ENCODE results near the gene GALNT10.

Gene GALNT10

GRCh38 chr5:154422298-154422697 lies 231.8 kb downstream of the GALNT10 start:
- TF ChIP-seq CTCF (IDR thresholded peaks at IDR 0.05) = no peak
- TF ChIP-seq ZFX (IDR thresholded peaks at IDR 0.05; ENCODE audit: borderline replicate concordance) = no peak
- H3K27ac ChIP-seq = no peak overlapping the region

GRCh38 chr5:154428208-154428607 lies 237.7 kb downstream of the GALNT10 start:
- no peak overlapping the region for H3K27ac ChIP-seq

GRCh38 chr5:154429341-154429740 lies 238.8 kb downstream of the GALNT10 start:
- TF ChIP-seq ZFX (IDR thresholded peaks at IDR 0.05; ENCODE audit: borderline replicate concordance) (no peak), CTCF (IDR thresholded peaks at IDR 0.05) (no peak)
- H3K27ac ChIP-seq = no peak overlapping the region

More at GRCh38 chr5:154428208-154428607, 237.7 kb downstream of the GALNT10 start:
- TF ChIP-seq ZFX (IDR thresholded peaks at IDR 0.05; ENCODE audit: borderline replicate concordance) (no peak), CTCF (IDR thresholded peaks at IDR 0.05) (no peak)

GRCh38 chr5:154430466-154430865 lies 239.9 kb downstream of the GALNT10 start:
- H3K27ac ChIP-seq = no peak overlapping the region
- TF ChIP-seq ZFX (IDR thresholded peaks at IDR 0.05; ENCODE audit: borderline replicate concordance) (no peak), CTCF (IDR thresholded peaks at IDR 0.05) (no peak)

GRCh38 chr5:154430961-154431630 lies 240.6 kb downstream of the GALNT10 start:
- no peak overlapping the region for H3K27ac ChIP-seq
- no peak for TF ChIP-seq ZFX (IDR thresholded peaks at IDR 0.05; ENCODE audit: borderline replicate concordance)
- TF ChIP-seq CTCF (IDR thresholded peaks at IDR 0.05) = no peak

- no peak overlapping the region for H3K27ac ChIP-seq
- TF ChIP-seq ZFX (IDR thresholded peaks at IDR 0.05; ENCODE audit: borderline replicate concordance) = no peak
These were observed 244.7 kb downstream of the GALNT10 start for GRCh38 chr5:154435226-154435625.

GRCh38 chr5:154437281-154437965 lies 246.9 kb downstream of the GALNT10 start:
- no peak for TF ChIP-seq ZFX (IDR thresholded peaks at IDR 0.05; ENCODE audit: borderline replicate concordance)
- no peak for TF ChIP-seq CTCF (IDR thresholded peaks at IDR 0.05)

More at GRCh38 chr5:154437281-154437965, 246.9 kb downstream of the GALNT10 start:
- H3K27ac ChIP-seq = no peak overlapping the region
